Thoracic aorta (tissue), 2 donors: ENCODE data around the gene RPGRIP1. TPM values are rescaled to one million over a fixed set of nuclear protein-coding genes. Genes with fewer than 3 reads are reported as not detected.

ENCODE experiments used
- ATAC-seq: fragments of 150-250 bp; one replicate; pipeline ENCODE4 v1.8.0; 2017; ENCODE audit warnings: low read depth; ENCODE audit not compliant: insufficient number of reproducible peaks, low FRiP score
- DNase-seq: peaks from one replicate; pipeline ENCODE4 v3.0.0-alpha.2; 2020; ENCODE audit warnings: low spot score
- H3K27ac ChIP-seq, 2 donors: fragments of 200-600 bp; sonication (generic); 1 replicate in 1 of 2; 2 replicates in 1 of 2; pipeline ENCODE4 v1.5.1; 2016; ENCODE audit warnings: mild to moderate bottlenecking in 2 of 2, moderate library complexity in 2 of 2
- H3K27me3 ChIP-seq: fragments of 200-600 bp; sonication (generic); replicated peaks from 2 replicates; pipeline ENCODE4 v1.6.0; 2016; ENCODE audit warnings: mild to moderate bottlenecking; ENCODE audit not compliant: insufficient read depth
- H3K36me3 ChIP-seq: fragments of 200-600 bp; sonication (generic); one replicate; pipeline ENCODE4 v1.5.1; 2016
- H3K4me1 ChIP-seq, 2 donors: fragments of 200-600 bp; sonication (generic); 1 replicate in 1 of 2; 2 replicates in 1 of 2; pipeline versions ENCODE4 v1.5.1 to v1.6.0; 2016; ENCODE audit warnings: low read depth in 2 of 2, mild to moderate bottlenecking in 1 of 2; ENCODE audit not compliant: control insufficient read depth in 1 of 2
- H3K4me3 ChIP-seq: fragments of 200-600 bp; sonication (generic); 2 replicates; pipeline ENCODE4 v1.5.1; 2016; ENCODE audit warnings: mild to moderate bottlenecking
- H3K9me3 ChIP-seq: fragments of 200-600 bp; sonication (generic); 2 replicates; pipeline ENCODE4 v1.5.1; 2016
- CTCF ChIP-seq: fragments of 200-600 bp; sonication (generic); IDR thresholded peaks from one replicate; pipeline ENCODE4 v1.5.1; 2019; ENCODE audit warnings: antibody characterized with exemption
- total RNA-seq, 2 donors: library from RNA; depleted of rRNA; stranded (reverse); fragments of >200 nt; gene quantifications; one replicate each; pipeline versions ENCODE4 v1.1.0 to v1.2.3, GENCODE V29; 2016

Gene RPGRIP1
- total RNA-seq, 2 donors from 2014 or later, result not detected

DNA sequence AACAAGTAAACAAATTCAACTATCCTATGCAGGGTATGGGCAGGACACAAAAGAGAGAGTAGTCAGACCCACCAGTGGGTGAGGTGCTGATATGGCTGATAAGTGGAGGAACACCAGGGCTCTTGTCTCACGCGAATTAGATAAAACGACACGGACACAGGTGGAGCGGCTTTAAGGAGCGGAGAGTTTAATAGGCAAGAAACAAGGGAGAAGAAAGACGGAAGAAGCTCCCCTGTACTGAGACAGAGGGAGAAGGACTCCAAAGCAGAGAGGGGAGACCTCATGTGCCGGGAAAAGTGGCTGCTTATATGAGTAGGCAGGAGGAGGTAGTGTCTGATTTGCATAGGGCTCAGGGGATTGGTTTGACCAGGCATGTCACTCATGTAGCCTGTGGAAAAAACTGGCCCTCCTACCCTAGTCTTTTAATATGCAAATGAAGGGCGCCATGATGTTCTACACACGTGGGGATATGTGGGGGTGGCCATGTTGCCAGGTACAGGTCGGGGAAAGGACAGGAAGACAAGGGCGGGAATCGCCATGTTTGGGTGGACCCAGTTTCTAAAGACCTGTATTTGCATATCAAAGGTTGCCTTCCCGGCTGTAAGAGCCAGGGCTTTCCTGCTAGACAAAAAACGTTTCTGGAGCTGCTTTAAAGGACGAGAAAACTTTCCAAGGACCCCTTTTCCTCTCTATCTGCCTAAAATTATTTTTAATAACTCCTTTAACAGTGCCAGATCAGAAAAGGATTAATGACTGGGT lies 28.8 kb downstream of the RPGRIP1 start:
- DNase-seq (no peak), ATAC-seq (no peak)
- Histone ChIP-seq H3K27ac (no peak overlapping the region), H3K27me3 (no peaks in the 10 kb centered on the region), H3K4me3 (peak overlapping the region; percentile 52), H3K36me3 (no peaks in the 10 kb centered on the region), H3K9me3 (no peaks in the 10 kb centered on the region), H3K4me1 (peaks cover 0 to 7% of the 10 kb centered on the region in 2 donors)
- TF ChIP-seq CTCF, result no peak

DNA sequence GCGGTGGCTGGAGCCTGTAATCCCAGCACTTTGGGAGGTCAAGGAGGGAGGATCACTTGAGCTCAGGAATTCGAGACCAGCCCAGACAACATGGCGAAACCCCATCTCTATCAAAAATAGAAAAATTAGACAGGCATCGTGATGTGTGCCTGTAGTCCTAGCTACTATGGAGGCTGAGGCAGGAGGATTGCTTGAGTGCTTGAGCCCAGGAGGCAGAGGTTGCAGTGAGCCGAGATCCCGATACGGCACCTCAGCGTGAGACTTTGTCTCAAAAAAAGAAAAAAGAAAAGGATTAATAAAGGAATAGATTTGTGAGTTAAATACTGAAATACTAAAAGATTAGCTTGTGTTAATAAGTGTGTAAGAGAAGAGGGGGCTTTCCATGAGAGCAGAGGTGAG lies 29.4 kb downstream of the RPGRIP1 start:
- ATAC-seq, result no peak
- no peaks in the 10 kb centered on the region for H3K9me3 ChIP-seq
- TF ChIP-seq CTCF, result no peak
- H3K4me1 ChIP-seq, result peaks cover 0 to 7% of the 10 kb centered on the region in 2 donors
- H3K36me3 ChIP-seq, result no peaks in the 10 kb centered on the region
- H3K4me3 ChIP-seq, result peak overlapping the region; percentile 52
- H3K27me3 ChIP-seq, result no peaks in the 10 kb centered on the region
- no peak for DNase-seq
- H3K27ac ChIP-seq, result no peak overlapping the region

DNA sequence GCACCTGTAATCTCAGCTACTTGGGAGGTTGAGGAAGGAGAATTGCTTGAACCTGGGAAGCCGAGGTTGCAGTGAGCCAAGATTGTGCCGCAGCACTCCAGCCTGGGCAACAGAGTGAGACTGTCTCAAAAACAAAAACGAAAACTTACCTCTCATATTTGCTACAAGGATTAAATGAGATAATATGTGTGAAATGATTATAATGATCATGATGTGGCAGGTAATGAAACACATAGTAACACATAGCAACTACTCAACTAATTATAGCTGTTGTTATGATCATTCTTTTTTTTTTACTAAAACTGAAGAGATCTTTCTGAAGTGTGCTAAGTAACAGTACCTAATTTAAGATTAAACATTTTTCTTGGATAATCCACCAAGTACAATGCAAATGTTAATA lies 30.1 kb downstream of the RPGRIP1 start:
- Histone ChIP-seq H3K4me3 (no peak overlapping the region), H3K36me3 (no peaks in the 10 kb centered on the region), H3K4me1 (peaks cover 0 to 7% of the 10 kb centered on the region in 2 donors), H3K9me3 (no peaks in the 10 kb centered on the region), H3K27ac (no peak overlapping the region), H3K27me3 (no peaks in the 10 kb centered on the region)
- DNase-seq (no peak), ATAC-seq (no peak)
- no peak for TF ChIP-seq CTCF

- TF ChIP-seq CTCF, result no peak
- H3K36me3 ChIP-seq, result no peaks in the 10 kb centered on the region
- H3K9me3 ChIP-seq, result no peaks in the 10 kb centered on the region
- no peaks in the 10 kb centered on the region for H3K27me3 ChIP-seq
- H3K4me1 ChIP-seq, result peaks cover 0 to 7% of the 10 kb centered on the region in 2 donors
- DNase-seq (no peak), ATAC-seq (no peak)
- no peak overlapping the region for H3K4me3 ChIP-seq
- H3K27ac ChIP-seq, result no peak overlapping the region
These were observed 31.7 kb downstream of the RPGRIP1 start for GRCh38 chr14:21311614-21312013.

- Histone ChIP-seq H3K4me1 (peaks cover 0 to under 1% of the 10 kb centered on the region in 2 donors), H3K4me3 (no peak overlapping the region), H3K27ac (no peak overlapping the region), H3K9me3 (no peaks in the 10 kb centered on the region), H3K27me3 (no peaks in the 10 kb centered on the region), H3K36me3 (no peaks in the 10 kb centered on the region)
- ATAC-seq, result no peak
- DNase-seq, result no peak
- no peak for TF ChIP-seq CTCF
These were observed 33.6 kb downstream of the RPGRIP1 start for GRCh38 chr14:21313512-21313911.
